Measurements from ENCODE around the gene ST14.
"Not testable (repeated sequence)": the region's sequence is repeated elsewhere in the genome, so short reads cannot be mapped to it uniquely, and the experiment has no call there.

The ST14 gene

DNA sequence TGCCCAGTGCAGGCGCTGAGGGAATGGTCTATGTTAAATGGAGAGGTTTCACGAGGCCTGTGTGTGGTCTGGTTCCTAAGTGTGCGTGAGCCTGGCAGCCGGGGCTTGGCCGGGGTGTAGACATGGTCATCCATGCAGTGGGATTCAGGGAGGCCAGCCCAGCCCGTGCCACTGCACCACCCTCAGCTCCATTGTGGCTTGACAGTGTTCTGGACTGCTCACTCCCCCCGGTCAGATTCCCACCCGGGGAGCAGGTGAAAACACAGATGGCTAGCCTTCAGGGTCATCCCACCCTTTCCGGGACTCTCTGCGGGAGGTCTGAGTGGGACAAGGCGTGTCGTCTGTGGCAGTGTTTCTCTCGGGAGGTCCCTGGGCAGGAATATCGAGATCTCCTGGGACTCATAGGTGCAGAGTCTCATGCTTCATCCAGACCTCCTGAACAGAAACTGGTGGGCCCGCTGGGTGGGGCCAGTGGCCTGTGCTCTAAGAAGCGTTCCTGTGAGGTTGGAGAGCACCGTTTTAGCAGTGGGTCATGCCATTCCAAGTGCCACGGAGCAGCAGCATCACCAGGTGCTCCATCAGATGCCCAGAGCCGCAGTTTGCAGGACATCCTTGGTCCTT, 52.3 kb downstream of the ST14 start:
- no peak for DNase-seq

DNA sequence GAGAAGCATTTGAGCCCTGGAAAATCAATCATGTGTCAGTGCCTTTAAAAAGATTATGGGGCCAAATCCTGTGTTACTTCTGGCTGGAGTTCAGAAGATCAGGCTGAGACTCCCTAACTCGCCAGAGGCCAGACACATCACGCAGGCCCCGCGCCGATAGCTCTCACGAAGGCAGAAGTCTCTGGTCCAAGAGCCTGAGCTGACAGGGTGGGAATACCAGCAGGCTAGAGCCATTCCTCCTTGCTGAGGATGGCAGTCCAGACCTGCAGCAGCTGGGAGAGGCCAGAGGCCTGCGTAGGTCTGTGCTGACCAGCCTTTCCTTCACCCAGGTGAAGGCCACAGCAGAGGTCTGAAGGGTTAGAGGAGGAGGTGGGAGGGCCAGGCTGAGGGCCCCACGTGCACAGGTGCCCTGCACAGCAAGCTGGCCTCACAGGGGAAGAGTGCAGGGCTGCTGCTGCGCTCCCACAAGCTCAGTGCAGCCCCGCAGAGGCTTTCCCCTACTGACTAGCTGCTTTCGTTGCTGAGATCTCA, 52.9 kb downstream of the ST14 start:
- no peak for DNase-seq

DNA sequence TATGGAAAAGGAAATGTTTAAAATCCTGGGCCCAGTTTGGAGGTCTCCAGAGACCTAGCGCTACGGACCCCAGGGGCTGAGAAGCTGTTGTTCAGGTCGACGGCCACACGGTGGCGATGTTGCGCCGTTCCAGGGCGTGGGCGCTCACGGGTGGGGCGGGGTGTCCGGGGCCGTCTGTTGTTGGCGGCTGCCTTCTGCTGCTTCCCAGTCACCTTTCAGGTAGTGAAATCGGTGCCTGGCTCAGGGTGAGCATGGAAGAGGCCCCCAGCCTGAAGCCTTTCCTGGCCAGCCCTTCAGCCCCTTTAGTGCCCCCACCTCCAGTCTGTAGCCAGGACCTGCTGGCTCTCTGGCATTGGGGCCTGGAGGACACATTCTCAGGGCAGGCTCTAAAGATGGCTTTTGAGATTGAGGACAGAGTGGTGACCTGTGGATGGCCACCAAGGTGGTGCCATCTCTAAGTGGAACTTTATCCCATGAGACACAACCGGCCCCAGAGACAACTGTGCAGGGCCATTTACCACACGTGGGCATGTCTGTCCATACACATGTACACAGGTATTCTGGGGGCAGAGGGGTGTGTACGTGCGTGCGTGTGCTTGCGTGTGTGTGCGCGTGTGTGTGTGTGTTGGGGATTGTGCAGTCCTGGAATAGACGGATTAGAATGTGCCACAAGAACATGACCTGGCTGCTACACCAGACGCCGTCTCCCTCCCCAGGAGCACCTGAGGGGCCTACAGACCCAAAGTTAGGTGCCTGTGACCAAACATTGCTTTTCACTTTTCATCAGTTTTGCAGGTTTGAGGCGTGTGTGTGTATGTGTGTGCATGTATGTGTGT, 53.8 kb downstream of the ST14 start:
- peak; percentile 9 for DNase-seq

DNA sequence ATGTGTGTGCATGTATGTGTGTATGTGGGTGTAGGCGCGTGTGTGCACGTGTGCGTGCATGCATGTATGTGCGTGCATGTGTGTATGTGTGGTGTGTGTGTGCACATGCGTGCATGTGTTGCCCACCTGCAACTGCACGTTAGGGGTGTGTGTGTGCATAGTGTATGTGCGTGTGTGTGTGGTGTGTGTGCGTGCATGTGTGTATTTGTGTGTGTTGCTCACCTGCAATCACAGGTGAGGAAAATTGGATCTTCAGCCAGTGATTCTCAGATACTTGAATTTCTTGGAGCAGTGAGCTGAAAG, 54.3 kb downstream of the ST14 start:
- DNase-seq, result no peak

DNA sequence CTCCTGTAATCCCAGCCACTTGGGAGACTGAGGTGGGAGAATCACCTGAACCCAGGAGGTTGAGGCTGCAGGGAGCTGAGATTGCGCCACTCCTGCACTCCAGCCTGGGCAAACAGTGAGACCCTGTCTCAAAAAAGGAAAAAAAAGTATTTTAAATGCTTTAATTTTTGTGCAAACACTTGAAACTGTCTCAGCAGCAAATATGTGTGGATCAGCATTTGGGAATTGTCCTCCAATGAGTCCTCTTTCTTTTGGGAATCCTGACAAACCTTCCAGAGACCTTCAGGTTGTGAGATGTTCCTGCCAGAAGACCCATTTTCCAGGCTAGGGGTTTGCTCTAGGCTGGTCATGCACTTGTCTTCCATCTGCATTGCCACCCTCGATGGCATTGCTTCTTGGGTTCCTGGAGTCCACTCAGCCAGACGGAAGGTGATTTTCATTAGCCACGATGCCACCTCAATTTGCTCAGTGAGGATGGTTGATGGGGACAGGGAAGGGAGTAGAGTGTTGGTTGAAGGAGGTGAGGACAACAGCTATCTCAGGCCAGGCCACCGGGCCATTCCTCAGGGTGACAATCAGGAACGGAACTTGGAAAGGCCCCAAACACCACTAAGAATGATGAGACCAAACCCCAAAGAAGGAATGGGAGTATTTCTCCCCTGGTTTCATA, 55.4 kb downstream of the ST14 start:
- no peak for DNase-seq

DNA sequence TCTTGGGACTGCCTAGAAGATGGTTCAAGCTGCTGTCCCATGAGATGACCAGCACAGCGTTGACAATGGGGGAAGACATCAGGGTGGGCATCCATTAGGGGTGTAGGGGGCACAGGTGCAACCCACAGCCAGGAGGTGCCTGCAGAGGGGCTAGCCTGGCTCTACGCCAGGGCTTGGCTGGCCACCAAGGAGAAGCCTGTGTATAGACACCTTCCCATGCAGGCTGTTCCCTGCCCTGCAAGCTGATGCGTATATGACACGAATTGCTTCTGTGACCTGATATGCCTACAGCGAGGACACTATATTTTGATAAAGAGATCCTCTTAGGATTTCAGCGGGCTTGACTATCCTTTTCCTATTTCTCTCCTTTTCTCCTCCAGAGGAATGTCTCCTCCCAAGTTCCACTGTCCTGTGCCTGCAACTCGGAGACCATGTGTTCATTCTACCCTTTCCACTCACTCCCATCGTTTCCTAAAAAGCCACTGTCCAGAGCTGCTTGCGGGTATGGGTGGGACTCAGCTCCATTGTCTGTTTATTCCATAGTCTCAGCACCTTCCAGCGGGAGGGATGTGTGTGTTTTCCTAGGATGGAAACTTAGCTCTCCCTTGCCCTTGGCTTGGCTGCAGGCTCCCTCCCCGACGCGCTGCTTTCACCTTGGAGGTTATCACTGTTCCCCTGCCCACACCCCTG, 56.1 kb downstream of the ST14 start:
- no peak for DNase-seq

DNA sequence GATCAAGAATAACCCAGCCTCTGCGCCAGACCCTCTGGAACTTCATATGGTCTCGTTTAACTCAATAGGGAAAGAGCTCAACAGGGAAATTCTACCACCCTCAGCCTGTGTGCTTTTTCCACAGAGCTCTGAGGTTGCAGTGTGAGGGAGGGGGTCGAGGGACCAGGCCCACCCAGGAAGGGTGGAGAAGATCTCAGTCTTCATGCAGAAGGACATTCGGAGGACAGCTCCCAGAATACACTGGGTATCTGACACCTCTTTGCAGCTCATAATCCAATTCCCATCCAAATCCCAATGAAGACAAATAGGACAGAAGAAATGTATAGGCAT, 56.6 kb downstream of the ST14 start:
- no peak for DNase-seq

DNA sequence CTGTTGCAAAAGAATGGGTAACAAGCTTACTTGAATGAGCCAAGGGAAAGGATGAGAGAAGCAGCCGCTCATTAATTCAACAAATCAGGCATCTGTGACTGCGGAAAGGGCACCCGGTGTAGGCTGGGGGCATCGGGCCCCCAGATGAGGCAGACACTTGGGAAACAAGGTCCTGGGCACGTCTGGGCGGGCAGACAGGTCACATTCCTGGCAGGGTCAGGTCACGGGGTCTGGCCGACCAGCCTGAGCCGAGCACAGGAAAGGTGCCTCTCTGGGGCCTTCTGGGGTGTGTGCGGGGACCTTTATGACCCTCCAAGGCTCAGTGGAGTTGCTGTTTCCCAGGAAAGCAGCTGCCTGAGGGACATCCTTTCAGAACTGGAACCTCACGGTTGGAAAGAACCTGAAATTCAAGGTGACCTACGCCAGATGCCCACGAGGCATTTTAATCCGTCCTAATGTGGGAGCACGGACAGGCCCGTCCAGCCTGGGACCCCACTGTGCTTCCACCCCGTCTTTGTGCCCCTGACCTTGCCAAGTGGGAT, 57.1 kb downstream of the ST14 start:
- DNase-seq, result no peak

DNA sequence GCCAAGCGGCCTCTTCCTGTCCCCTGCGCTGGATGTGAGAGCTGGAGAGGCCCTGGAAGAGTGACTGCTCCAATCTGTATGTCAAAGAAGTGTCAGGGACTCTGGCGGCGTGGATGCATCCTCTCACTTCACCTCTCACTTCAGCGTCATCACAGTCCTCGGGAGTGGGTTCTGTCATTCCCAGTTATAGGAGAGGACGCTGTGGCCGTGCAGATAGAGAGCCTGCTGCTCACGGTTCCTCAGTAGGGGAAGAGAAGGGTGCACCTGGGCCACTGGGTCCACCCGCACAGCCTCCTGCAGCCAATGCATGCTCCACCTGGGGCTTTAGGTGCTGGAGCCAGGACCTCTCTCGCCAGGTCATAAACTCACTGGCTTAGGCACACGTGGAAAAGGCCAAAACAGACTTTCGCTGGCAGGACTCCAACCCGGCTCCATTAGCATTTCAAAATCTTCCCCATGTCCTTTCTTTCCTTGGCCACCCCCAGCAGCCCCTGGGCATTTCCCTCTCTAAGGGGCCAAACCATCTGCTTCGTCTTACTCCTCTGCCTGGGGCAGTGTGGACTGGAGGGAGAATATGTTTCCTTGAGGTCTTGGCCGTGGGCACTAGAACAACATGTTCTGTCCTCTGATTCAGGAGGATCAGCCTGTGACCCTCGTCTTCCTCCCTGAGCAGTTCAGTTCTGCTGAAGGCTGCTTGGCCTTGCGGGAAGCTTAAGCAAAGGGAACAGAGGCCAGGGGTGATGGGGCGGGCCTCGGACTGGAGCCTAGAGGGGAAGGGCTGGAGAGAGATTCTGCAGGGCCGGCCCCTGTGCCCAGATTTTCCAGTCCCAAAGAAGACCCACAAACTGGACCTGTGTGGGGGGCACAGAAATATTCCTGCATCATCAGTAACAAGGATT, 57.8 kb downstream of the ST14 start:
- no peak for DNase-seq

DNA sequence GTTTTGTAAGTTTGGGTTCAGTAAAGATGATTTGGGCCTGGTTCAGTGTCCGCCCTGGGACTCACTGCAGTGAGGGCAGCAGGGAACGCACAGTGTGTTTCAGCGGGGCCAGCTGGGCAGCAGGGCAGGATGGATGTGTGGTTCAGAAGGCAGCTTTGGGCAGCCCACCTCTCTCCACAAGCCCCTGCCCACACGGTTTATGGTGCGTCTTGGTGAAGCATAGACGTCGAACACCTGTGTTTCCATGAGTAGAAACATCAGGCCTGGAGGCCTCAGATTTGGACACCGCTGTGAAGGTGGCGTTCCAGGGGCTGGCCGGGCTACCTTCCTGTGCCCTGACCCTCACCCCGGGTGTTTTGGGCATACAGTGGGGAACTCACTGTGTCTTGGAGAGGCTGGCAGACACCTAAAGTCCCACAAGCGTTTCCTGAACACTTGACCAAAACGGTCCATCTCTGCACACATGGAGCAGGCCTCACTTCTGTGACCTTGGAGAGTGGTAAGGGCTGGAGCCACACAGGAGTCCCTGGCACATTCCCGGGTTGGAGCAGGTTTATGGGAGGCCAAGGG, 59.0 kb downstream of the ST14 start:
- no peak for DNase-seq

DNA sequence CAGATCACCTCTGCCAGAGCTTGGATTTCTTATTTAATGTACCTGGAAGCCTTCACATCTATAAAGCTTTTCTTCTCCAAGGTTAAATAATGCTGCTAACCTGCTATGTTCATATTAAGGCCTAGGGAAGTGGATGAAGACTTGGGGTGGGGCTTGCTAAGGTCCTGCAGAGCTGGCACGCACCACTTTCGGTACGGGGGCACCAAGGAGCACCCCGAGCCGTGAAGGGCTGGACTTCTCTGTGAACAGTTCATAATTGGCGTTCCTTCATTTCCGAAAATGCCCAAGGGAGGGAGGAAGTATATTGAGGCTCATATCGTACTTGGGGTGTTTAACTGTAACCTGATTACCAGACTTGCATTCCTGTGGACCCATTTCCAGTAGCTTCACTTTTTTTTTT, 59.6 kb downstream of the ST14 start:
- no peak for DNase-seq

DNA sequence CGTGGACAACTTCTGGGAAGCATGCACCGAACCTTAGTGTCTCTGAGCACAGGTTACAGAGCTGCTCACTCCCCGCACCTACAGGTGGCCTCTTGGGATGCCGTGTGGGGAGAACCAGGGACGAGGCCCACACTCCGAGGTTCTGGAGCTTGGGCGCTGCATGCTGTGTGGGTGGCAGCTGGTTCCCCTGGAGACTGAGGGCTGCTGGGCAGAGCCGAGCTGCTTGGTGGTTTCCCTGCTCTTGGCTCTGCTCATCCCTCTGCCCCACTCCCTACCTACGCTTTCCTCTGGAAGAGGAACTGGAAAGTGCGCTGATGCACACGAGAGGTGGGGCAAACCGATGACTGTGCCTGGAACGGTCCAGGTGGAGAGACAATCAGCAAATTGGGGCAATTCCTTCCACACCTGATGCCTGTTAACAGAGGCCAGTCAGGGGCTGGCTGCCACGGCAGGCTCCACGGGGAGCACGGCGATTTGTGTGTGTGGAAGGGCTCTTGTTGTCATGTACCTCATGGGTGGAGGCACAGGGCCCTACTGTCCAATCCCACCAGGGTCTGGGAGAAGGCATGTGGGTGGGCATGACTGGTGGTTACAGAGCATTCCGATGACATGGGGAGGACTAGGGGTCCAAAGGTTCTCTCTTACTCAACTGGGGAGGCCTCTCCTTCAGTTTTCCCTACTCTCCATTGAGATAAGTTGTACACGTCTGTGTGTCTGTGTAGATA, 60.9 kb downstream of the ST14 start:
- no peak for DNase-seq

DNA sequence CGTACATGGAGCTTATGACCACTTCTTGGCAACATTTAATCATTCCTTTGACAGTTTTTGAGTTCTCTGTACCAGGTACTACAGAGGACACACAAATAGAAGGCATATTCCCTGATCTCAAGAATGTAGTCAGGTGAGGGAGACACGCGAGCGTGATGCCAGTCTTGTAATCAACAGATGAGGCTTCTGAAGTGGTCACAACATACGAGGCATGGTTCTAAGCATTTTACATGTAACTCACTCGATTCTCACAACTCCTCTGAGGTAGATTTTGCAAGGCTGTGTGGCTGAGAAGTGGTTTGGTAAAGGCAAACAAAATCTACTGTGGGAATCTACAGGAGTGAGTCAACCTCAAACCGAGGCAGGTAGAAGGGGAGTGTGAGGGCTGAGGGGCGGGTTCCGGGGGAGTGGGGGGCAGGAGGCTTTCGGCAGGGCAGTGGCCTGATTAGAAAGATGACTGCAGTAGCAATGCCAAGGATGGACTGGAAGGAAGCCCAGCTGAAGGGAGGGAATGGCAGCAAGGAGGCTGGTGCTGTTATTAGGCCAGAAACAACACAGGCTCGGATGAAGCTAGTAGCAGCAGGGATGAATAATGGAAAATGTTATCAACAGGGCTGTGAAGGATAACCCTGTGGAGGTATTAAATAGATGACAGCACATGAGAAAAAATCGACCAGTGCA, 63.8 kb downstream of the ST14 start:
- no peak for DNase-seq

DNA sequence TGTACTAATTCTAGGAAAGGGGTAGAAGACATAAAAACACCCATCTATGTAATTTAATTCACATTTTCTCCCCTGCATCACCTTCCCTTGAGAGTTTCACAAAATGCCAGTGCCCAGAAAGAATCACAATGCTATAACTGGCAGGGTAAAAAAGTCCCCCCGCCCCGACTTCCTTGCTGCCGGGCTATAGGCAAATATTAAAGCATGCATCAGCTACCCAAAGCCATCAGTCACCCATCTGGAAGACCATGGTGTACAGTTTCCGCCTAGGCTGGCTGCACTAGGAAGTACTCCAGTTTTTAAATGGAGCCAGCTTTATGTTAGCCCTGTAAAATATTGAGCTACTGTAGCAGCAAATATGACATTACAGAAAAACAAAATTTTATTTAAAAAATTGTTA, 67.8 kb downstream of the ST14 start:
- DNase-seq, result no peak

DNA sequence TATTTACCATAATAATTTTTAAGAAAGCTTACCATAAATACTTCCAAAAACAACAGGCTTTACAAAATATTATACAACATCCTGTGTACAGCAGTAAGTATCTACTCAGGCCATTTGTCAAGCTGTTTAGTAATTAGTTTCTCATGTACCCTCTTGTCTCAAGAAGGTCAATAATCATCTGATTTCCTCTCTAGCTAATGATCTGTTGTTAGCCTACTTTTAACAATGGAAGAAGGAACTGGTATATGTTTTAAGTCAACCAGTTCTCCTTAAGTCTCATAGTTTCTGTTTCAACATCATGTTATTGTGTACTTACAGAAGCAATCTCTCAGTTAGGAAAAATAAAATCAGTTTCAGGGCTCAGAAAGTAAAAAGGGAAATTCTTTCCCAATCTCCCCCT, 73.9 kb downstream of the ST14 start:
- DNase-seq, result not testable (repeated sequence)

DNA sequence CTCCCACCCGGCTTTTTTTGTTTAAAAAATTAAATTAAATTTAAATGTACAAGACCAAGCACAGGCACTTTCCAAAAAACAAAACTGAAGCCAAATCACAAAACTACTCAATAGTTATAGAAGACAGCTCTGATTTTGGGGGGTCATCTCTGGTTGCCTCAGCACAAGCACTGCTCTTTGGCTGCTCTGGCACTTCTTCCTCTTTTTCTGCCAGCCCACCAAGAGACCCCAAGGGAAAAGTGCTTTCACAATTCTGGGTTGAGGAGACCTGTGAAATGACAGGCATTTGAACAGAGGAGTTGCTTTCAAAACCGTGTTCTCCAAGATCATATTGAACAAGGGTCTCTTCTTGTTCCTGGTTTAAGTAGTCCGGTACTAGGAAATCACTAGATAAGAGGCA, 74.3 kb downstream of the ST14 start:
- not testable (repeated sequence) for DNase-seq

DNA sequence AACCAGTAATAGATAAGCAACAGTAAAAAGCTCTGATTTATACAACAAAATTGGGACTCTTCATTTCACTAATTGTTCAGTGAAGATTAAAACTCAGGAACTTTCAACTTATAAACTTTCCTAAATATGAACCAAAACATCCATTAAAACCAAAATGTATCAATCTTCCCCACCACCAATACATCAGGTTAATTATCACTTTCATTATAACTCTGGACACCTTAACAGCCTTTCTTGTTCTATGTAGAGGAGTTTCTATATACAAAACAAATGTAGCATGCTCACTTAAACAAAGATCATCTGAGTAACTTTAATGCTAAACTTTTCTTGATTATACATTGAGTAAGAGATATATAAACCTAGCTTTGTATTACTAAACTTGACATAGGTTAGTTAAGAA, 74.7 kb downstream of the ST14 start:
- DNase-seq, result no peak

DNA sequence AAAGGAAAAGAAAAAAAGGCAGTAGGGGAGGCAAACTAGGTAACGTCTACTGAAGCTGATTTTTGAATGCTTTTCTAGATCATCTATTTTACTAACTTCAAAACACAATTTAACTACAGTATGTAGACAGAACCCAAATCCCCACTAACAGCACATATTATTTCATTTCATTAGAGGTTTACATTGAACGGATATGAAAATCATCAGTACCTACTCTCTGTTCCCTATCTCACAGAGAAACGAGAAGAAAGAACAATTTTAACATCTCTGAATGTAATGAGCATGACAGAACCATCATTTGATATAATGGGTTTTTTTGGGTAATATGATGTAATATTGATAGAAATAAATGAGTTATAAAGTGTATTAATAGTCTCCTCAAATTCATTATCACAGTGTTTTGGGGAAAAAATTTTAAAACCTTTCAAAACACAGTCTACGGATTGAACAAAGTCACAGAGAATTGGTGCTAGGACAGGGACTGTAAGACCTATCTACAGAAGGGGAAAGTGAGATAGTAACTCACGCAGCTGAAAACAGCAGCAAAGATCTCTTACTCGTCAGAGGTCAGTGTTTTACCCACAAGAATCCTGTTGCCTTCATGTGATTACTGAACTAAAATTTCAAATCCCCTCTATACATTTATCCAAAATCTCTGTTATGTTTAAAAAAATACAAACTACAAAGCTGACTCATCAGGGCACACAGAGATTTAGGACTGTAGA, 77.9 kb downstream of the ST14 start:
- DNase-seq, result no peak

DNA sequence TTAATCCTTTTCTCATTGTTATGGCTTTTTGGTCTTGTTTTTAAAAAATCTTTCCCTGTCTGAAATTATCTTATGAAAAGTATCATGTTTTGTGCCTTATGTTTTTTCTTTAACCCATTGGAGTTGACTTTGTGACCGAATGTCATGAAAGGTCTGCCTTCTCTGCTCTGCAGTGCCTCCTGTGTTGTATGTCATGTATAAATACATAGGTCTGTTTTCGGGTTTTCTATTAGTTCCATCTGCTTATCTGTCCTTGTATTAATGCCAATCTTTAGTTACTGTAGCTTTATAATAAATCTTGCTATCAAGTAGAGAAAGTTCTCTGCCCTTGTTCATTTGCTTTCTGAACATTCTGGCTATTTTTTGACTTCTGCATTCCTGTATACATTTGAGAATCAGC, 82.1 kb downstream of the ST14 start:
- DNase-seq, result no peak

DNA sequence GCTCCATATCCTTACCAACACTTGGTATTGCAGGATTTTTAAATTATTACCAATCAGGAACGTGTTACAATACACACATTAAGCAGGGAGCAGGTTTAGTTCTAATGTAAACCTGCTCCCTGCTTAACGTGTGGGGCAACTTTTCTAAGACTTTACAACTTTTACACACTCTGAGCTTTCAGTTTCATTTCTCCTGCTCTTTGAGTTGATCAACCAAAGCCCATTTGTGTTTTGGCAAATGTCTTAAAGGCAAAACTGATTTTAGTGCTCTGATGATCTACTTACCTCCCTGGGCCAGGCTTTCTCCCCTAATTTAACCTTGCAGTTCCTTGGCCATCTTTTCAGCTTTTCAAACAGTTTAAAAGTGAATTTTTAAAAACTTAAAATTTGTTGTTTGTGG, 84.2 kb downstream of the ST14 start:
- DNase-seq, result no peak

Data from NCI-H2029 treated with DMSO at 0.1 percent for 48 hours (cell line).